GM12878 (cell line): ENCODE measurements around the gene FOXK1. TPM values are rescaled to one million over a fixed set of nuclear protein-coding genes. Genes with fewer than 3 reads are reported as not detected.

Experiments
- BCL3 ChIP-seq: IDR thresholded peaks from 2 replicates; pipeline ENCODE4 v1.6.1; 2011; ENCODE audit warnings: borderline replicate concordance, low read depth, mild to moderate bottlenecking, moderate library complexity, low read length; ENCODE audit not compliant: insufficient read depth, poor library complexity, severe bottlenecking
- BMI1 ChIP-seq: fragments of 450-650 bp; IDR thresholded peaks from 2 replicates; pipeline ENCODE4 v1.6.1; 2016; ENCODE audit warnings: mild to moderate bottlenecking, moderate library complexity, borderline replicate concordance
- EGR1 ChIP-seq, 2 experiments: IDR thresholded peaks; 1 replicate in 1 of 2; 2 replicates in 1 of 2; pipeline ENCODE4 v1.6.1; 2011 to 2012; ENCODE audit warnings: low read depth in 2 of 2, low read length in 2 of 2, borderline replicate concordance in 1 of 2, mild to moderate bottlenecking in 1 of 2, moderate library complexity in 1 of 2
- FOXM1 ChIP-seq: IDR thresholded peaks from 2 replicates; pipeline ENCODE4 v1.6.1; 2012; ENCODE audit warnings: low read depth, mild to moderate bottlenecking, inconsistent platforms, low read length, moderate library complexity
- KLF5 ChIP-seq: fragments of 450-650 bp; IDR thresholded peaks from 2 replicates; pipeline ENCODE4 v1.6.1; 2014; ENCODE audit warnings: mild to moderate bottlenecking; ENCODE audit not compliant: partially characterized antibody
- MAX ChIP-seq: IDR thresholded peaks from 2 replicates; pipeline ENCODE4 v1.6.1; 2012; ENCODE audit warnings: low read depth, low read length, improper control_type of control experiment
- MYB ChIP-seq: fragments of 150-350 bp; IDR thresholded peaks from 2 replicates; pipeline ENCODE4 v1.6.1; 2014; ENCODE audit warnings: mild to moderate bottlenecking, low read depth, low read length, borderline replicate concordance
- NR2C2 ChIP-seq: IDR thresholded peaks from 2 replicates; pipeline ENCODE4 v1.6.1; 2011; ENCODE audit warnings: borderline replicate concordance, low read depth; ENCODE audit not compliant: control insufficient read depth, insufficient read length
- POLR2A ChIP-seq: IDR thresholded peaks from 2 replicates; pipeline ENCODE4 v1.6.1; 2011; ENCODE audit warnings: low read depth, mild to moderate bottlenecking, low read length
- RB1 ChIP-seq: fragments of 450-650 bp; formaldehyde crosslinking; IDR thresholded peaks from 2 replicates; pipeline ENCODE4 v1.6.1; 2017; ENCODE audit warnings: mild to moderate bottlenecking, borderline replicate concordance
- RBBP5 ChIP-seq: fragments of 200-600 bp; sonication (generic); conservative IDR thresholded peaks from 2 replicates; pipeline ENCODE4 v1.6.1; 2016
- SP1 ChIP-seq: IDR thresholded peaks from one replicate; pipeline ENCODE4 v1.6.1; 2011; ENCODE audit warnings: low read depth, low read length
- SUZ12 ChIP-seq: fragments of 200-600 bp; sonication (generic); IDR thresholded peaks from one replicate; pipeline ENCODE4 v1.6.1; 2018; ENCODE audit warnings: antibody characterized with exemption, mild to moderate bottlenecking; ENCODE audit not compliant: unreplicated experiment
- ZBTB40 ChIP-seq: fragments of 450-650 bp; IDR thresholded peaks from 2 replicates; pipeline ENCODE4 v1.6.1; 2016; ENCODE audit warnings: mild to moderate bottlenecking, moderate library complexity, borderline replicate concordance
- ZSCAN29 ChIP-seq: fragments of 450-650 bp; IDR thresholded peaks from 2 replicates; pipeline ENCODE4 v1.6.1; 2017; ENCODE audit warnings: mild to moderate bottlenecking, moderate library complexity
- polyA plus RNA-seq, 11 experiments: library from polyadenylated mRNA; depleted of rRNA in 4 of 11; unstranded in 6 of 11; stranded (reverse) in 5 of 11; fragments of >200 nt; fragmentation: Nextera tagmentation in 4 of 11; fragmentation: Illumina TruSeq in 1 of 11; extraction: Ambion mirVana in 4 of 11; extraction: Trizol in 1 of 11; gene quantifications; 1 replicate in 1 of 11; 2 replicates in 10 of 11; pipeline versions ENCODE4 v1.2.1 to v1.2.3, GENCODE V29; 2011 to 2016; ENCODE audit warnings: inconsistent platforms in 2 of 11, missing spikeins in 2 of 11, low read depth in 1 of 11
- total RNA-seq, 4 experiments: library from RNA; depleted of rRNA in 3 of 4; stranded (reverse); fragments of >200 nt in 3 of 4; fragmentation: Illumina TruSeq in 1 of 4; extraction: Trizol in 1 of 4; gene quantifications; 2 replicates each; pipeline versions ENCODE4 v1.2.1 to v1.2.3, GENCODE V29; 2013 to 2021
- TF ChIP-seq, protein P1 (sequence below): fragments of 450-650 bp; formaldehyde crosslinking; IDR thresholded peaks from 2 replicates; pipeline ENCODE4 v1.5.0; 2022; ENCODE audit warnings: mild to moderate bottlenecking, missing genetic modification characterization

FOXK1 gene
- total and polyA plus RNA-seq, 10 of the 15 experiments (the other 5 are each of a cell fraction or from before 2014, with no cell fraction given): 0.24 to 31.8 (median 4.5) TPM

DNA sequence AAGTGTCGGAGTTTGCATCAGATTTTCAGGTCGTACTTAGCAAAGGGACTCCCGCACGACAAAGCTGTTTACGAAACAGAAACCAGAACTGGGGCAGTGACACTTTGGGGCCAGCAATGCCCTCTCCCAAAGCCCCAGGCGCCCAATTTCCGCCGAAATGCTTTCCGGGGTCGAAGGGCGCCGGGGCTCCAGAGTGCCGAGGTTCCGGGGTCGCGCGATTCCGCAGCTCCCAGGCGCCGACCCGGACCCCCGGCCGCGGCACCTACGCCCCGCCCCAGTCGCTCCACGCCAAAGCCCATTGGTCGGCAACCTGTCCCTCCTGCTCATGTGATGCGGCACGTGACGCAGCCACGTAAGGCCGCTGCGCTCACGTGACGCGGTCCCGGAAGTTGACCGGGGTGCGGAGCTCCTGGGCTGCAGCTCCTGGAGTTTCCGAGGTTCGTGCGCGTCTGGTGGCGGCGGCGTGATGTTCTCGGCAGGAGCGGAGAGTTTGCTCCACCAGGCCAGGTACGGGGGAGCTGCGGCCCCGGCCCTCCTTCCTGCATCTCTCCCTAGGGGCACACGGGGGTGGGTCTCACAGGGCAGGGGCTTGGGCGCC is 93.3 kb downstream of the FOXK1 start, which contains the start of gene AP5Z1 (continued):
- TF ChIP-seq, protein P1, sequence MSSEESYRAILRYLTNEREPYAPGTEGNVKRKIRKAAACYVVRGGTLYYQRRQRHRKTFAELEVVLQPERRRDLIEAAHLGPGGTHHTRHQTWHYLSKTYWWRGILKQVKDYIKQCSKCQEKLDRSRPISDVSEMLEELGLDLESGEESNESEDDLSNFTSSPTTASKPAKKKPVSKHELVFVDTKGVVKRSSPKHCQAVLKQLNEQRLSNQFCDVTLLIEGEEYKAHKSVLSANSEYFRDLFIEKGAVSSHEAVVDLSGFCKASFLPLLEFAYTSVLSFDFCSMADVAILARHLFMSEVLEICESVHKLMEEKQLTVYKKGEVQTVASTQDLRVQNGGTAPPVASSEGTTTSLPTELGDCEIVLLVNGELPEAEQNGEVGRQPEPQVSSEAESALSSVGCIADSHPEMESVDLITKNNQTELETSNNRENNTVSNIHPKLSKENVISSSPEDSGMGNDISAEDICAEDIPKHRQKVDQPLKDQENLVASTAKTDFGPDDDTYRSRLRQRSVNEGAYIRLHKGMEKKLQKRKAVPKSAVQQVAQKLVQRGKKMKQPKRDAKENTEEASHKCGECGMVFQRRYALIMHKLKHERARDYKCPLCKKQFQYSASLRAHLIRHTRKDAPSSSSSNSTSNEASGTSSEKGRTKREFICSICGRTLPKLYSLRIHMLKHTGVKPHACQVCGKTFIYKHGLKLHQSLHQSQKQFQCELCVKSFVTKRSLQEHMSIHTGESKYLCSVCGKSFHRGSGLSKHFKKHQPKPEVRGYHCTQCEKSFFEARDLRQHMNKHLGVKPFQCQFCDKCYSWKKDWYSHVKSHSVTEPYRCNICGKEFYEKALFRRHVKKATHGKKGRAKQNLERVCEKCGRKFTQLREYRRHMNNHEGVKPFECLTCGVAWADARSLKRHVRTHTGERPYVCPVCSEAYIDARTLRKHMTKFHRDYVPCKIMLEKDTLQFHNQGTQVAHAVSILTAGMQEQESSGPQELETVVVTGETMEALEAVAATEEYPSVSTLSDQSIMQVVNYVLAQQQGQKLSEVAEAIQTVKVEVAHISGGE (CRISPR knock-in tag): peak; percentile 79
- TF ChIP-seq SP1 (peak; percentile 88), MAX (peak; percentile 100), EGR1 (IDR thresholded peaks at IDR 0.05; ENCODE audit: borderline replicate concordance in 1 of 2, low read depth in 2 of 2, low read length in 2 of 2) (peak in 1 of 2 experiments; percentile 91; a peak in 1 of 3 replicates), BMI1 (no peak), RBBP5 (no peak; the same call in 1 of the 2 replicates), ZBTB40 (peak; percentile 86), KLF5 (peak; percentile 41), SUZ12 (no peak), ZSCAN29 (no peak), NR2C2 (no peak), MYB (no peak; the same call in 1 of the 2 replicates), FOXM1 (no peak), BCL3 (peak; percentile 17), POLR2A (peak; percentile 99), RB1 (peak; percentile 82; the same call in 1 of the 2 replicates)
